Stomach (tissue), 9 donors: Measurements from ENCODE around the gene EFNA1. TPM values are rescaled to one million over a fixed set of nuclear protein-coding genes. Genes with fewer than 3 reads are reported as not detected.

ENCODE experiments used
- DNase-seq, 2 donors: peaks; one replicate each; pipeline versions ENCODE4 v3.0.0 to v3.0.0-alpha.2; 2013 to 2019
- H3K27ac ChIP-seq, 5 donors: fragments of 200-600 bp in 4 of 5; sonication (generic) in 4 of 5; one replicate each; pipeline ENCODE4 v1.5.1; 2013 to 2019; ENCODE audit warnings: mild to moderate bottlenecking in 1 of 5, moderate library complexity in 1 of 5
- H3K27me3 ChIP-seq, 3 donors: fragments of 200-600 bp; sonication (generic); one replicate each; pipeline ENCODE4 v1.5.1; 2017 to 2019; ENCODE audit warnings: mixed run types in 1 of 3
- H3K36me3 ChIP-seq, 4 donors: fragments of 200-600 bp; sonication (generic); 1 replicate in 3 of 4; 2 replicates in 1 of 4; pipeline ENCODE4 v1.5.1; 2016 to 2019
- H3K4me1 ChIP-seq, 4 donors: fragments of 200-600 bp; sonication (generic); one replicate each; pipeline ENCODE4 v1.5.1; 2016 to 2019
- H3K4me3 ChIP-seq, 4 donors: fragments of 200-600 bp; sonication (generic) in 3 of 4; one replicate each; pipeline ENCODE4 v1.5.1; 2016 to 2019; ENCODE audit warnings: mild to moderate bottlenecking in 1 of 4
- H3K9me3 ChIP-seq, 4 donors: fragments of 200-600 bp; sonication (generic); one replicate each; pipeline ENCODE4 v1.5.1; 2016 to 2019
- EP300 ChIP-seq: sonication (generic); formaldehyde crosslinking; IDR thresholded peaks from one replicate; pipeline ENCODE4 v1.6.1; 2017; ENCODE audit warnings: antibody characterized with exemption
- POLR2A ChIP-seq, 4 donors: fragments of 450-650 bp; IDR thresholded peaks; one replicate each; pipeline ENCODE4 v1.6.1; 2016; ENCODE audit warnings: antibody characterized with exemption in 4 of 4, control low read depth in 2 of 4, mild to moderate bottlenecking in 1 of 4, moderate library complexity in 1 of 4
- POLR2AphosphoS5 ChIP-seq, 3 donors: sonication (generic); formaldehyde crosslinking; IDR thresholded peaks; one replicate each; pipeline ENCODE4 v1.6.1; 2016; ENCODE audit warnings: antibody characterized with exemption in 3 of 3
- WGBS, 5 donors: extraction: QIAGEN DNeasy Blood & Tissue Kit in 3 of 5; methylation state at CpG; one replicate each; pipeline versions ENCODE4 v1.1.5 to v1.1.7; 2013 to 2018; 5-methylcytosine and 5-hydroxymethylcytosine counted together
- intact Hi-C: fragments of 100-400 bp; cut with DNase I; formaldehyde crosslinking; loops from one replicate; pipeline ENCODE4 v1.15.1; 2023; ENCODE audit warnings: low total_unique reads
- polyA plus RNA-seq, 3 donors: library from polyadenylated mRNA; stranded (reverse); fragments of 200-250 nt; gene quantifications; one replicate each; pipeline ENCODE4 v1.2.3, GENCODE V29; 2013
- total RNA-seq, 5 donors: library from RNA; depleted of rRNA; stranded (reverse); fragments of >200 nt; gene quantifications; one replicate each; pipeline versions ENCODE4 v1.1.0 to v1.2.3, GENCODE V29; 2014 to 2016
- TF ChIP-seq, protein P1 (sequence below), 7 experiments: fragments of 450-650 bp in 4 of 7; fragments of 200-600 bp in 3 of 7; sonication (generic) in 3 of 7; IDR thresholded peaks; one replicate each; pipeline ENCODE4 v1.5.1; 2016 to 2019; ENCODE audit warnings: antibody characterized with exemption in 7 of 7, control low read depth in 2 of 7, mild to moderate bottlenecking in 1 of 7
- donor health status: healthy with polysubstance abuse.
- donor health status: Bipolar disorder and iron deficiency.
- donor health status: healthy.

EFNA1 gene
- total and polyA plus RNA-seq, 8 donors = 12.2 to 75.3 (median 36.5) TPM

- peaks cover 55 to 96% (median 90%) of the 10 kb centered on the region in 4 donors for H3K4me1 ChIP-seq
- H3K4me3 ChIP-seq = peak overlapping the region; percentile 73 to 78 (median 74)
- peaks cover 0 to 37% (median 9%) of the 10 kb centered on the region in 3 donors for H3K27me3 ChIP-seq
- 2 to 6% (median 2%) methylated on average over 15 to 17 of the region's 17 CpGs for WGBS, 5 donors
- no peak for DNase-seq
- H3K27ac ChIP-seq = peak overlapping the region; percentile 93 to 100 (median 98)
- TF ChIP-seq, protein P1, sequence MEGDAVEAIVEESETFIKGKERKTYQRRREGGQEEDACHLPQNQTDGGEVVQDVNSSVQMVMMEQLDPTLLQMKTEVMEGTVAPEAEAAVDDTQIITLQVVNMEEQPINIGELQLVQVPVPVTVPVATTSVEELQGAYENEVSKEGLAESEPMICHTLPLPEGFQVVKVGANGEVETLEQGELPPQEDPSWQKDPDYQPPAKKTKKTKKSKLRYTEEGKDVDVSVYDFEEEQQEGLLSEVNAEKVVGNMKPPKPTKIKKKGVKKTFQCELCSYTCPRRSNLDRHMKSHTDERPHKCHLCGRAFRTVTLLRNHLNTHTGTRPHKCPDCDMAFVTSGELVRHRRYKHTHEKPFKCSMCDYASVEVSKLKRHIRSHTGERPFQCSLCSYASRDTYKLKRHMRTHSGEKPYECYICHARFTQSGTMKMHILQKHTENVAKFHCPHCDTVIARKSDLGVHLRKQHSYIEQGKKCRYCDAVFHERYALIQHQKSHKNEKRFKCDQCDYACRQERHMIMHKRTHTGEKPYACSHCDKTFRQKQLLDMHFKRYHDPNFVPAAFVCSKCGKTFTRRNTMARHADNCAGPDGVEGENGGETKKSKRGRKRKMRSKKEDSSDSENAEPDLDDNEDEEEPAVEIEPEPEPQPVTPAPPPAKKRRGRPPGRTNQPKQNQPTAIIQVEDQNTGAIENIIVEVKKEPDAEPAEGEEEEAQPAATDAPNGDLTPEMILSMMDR (IDR thresholded peaks at IDR 0.05) = no peak
- peak in 1 of 4 donors; percentile 64 for TF ChIP-seq POLR2A (IDR thresholded peaks at IDR 0.05)
- intact Hi-C loops = no loop called here
- no peaks in the 10 kb centered on the region for H3K9me3 ChIP-seq
- peaks cover 17 to 25% (median 21%) of the 10 kb centered on the region in 4 donors for H3K36me3 ChIP-seq
Measured at GRCh38 chr1:155127967-155128754, 485 bp downstream of the EFNA1 start.

- 3 to 14% (median 8%) methylated on average over 14 of the region's 14 CpGs for WGBS, 5 donors
Measured at GRCh38 chr1:155128755-155129473, 1.2 kb downstream of the EFNA1 start.

DNA sequence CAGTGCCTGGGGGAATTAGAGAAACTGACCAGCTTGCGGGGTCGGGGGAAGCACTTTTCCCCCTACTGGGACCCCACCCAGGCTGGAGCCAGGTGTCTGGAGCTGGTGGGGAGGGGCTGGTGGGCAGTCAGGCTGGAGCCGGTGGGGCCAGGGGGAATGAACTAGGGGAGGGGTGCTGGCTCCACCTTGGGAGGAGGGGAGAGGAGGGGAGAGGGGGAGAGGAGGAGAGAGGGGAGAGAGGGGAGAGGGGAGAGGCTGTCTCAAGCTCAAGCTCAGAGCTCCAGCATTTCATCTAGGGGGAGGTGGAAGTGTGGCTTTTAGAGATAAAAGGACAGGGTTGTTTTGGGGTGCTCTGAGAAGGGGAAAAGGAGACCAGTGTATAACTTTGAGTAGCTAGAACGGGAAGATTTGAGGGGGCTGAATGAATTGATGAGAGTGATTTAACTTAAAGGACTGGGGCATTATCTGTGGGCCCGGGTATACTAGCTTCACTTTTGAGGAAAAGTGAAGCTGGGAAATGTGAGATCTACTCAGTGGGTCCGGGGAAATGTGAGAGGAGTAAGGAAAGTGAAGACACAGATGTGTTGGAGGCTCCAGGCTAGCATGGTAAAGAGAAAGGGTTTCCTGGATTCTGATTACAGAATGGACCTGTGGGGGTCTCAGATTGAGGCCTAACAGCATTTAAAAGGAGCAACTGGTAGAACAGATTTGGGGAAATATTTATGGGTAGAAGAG, 2.8 kb downstream of the EFNA1 start:
- peak overlapping the region; percentile 93 to 100 (median 98) for H3K27ac ChIP-seq
- H3K27me3 ChIP-seq = peaks cover 0 to 37% (median 9%) of the 10 kb centered on the region in 3 donors
- 12 to 21% (median 19%) methylated on average over 5 to 6 of the region's 6 CpGs for WGBS, 5 donors
- peak in 1 of 2 donors; percentile 67 for DNase-seq
- H3K4me1 ChIP-seq = peaks cover 60 to 98% (median 95%) of the 10 kb centered on the region in 4 donors
- H3K36me3 ChIP-seq = peaks cover 32 to 41% (median 38%) of the 10 kb centered on the region in 4 donors
- no peaks in the 10 kb centered on the region for H3K9me3 ChIP-seq
- intact Hi-C loops = no loop called here
- TF ChIP-seq, protein P1 (IDR thresholded peaks at IDR 0.05) = no peak
- TF ChIP-seq POLR2A (IDR thresholded peaks at IDR 0.05) (no peak), EP300 (no peak), POLR2AphosphoS5 (IDR thresholded peaks at IDR 0.05) (no peak)
- H3K4me3 ChIP-seq = peak overlapping the region; percentile 73 to 78 (median 74)

More at GRCh38 chr1:155128755-155129473, 1.2 kb downstream of the EFNA1 start:
- Histone ChIP-seq H3K4me3 (peak overlapping the region; percentile 73 to 78 (median 74)), H3K9me3 (no peaks in the 10 kb centered on the region), H3K27ac (peak overlapping the region; percentile 93 to 100 (median 98)), H3K36me3 (peaks cover 25 to 32% (median 29%) of the 10 kb centered on the region in 4 donors), H3K27me3 (peaks cover 0 to 37% (median 9%) of the 10 kb centered on the region in 3 donors), H3K4me1 (peaks cover 60 to 98% (median 95%) of the 10 kb centered on the region in 4 donors)
- peak; percentile 61 to 84 for DNase-seq
- intact Hi-C loops = no loop called here
- TF ChIP-seq EP300 (no peak), POLR2A (IDR thresholded peaks at IDR 0.05) (no peak), POLR2AphosphoS5 (IDR thresholded peaks at IDR 0.05) (peak in 2 of 3 donors; percentile 78 to 91)
- TF ChIP-seq, protein P1 (IDR thresholded peaks at IDR 0.05) = no peak

GRCh38 chr1:155131285-155131684, 3.6 kb downstream of the EFNA1 start:
- Histone ChIP-seq H3K36me3 (peaks cover 32 to 41% (median 38%) of the 10 kb centered on the region in 4 donors), H3K4me1 (peaks cover 53 to 91% (median 89%) of the 10 kb centered on the region in 4 donors), H3K27ac (peak overlapping the region; percentile 40 to 100 (median 98)), H3K4me3 (peak overlapping the region in 3 of 4 donors; percentile 15 to 74 (median 73)), H3K27me3 (peaks cover 0 to 31% (median 6%) of the 10 kb centered on the region in 3 donors), H3K9me3 (no peaks in the 10 kb centered on the region)
- WGBS, 5 donors = 37 to 62% (median 48%) methylated on average over 8 of the region's 8 CpGs
- DNase-seq = peak in 1 of 2 donors; percentile 78
- intact Hi-C loops = no loop called here
- TF ChIP-seq EP300 (peak; percentile 56), POLR2AphosphoS5 (IDR thresholded peaks at IDR 0.05) (peak in 2 of 3 donors; percentile 46 to 59)
- TF ChIP-seq, protein P1 (IDR thresholded peaks at IDR 0.05) = no peak
